SK-N-SH (cell line): ENCODE results near the gene MEGF6. TPM values are rescaled to one million over a fixed set of nuclear protein-coding genes. Genes with fewer than 3 reads are reported as not detected.

ENCODE experiments used
- CTCF ChIA-PET: fragments of 300-600, 350-600 bp; formaldehyde crosslinking; extraction: SDS; loops from one replicate; lab custom pipeline; 2021; lab: Yijun Ruan, JAX
- POLR2A ChIA-PET: fragments of 350-600 bp; sonication (Branson Sonifier 250); formaldehyde crosslinking; extraction: SDS; loops from one replicate; lab custom pipeline; 2020; ENCODE audit warnings: antibody characterized with exemption, inconsistent platforms; lab: Yijun Ruan, JAX
- DNase-seq: peaks from one replicate; pipeline ENCODE4 v3.0.0; 2012
- H2AFZ ChIP-seq: fragments of 200-600 bp; sonication (generic); 2 replicates; pipeline ENCODE4 v1.8.1; 2016; ENCODE audit warnings: antibody characterized with exemption, mild to moderate bottlenecking, low read depth
- H3F3A ChIP-seq: fragments of 200-600 bp; sonication (generic); replicated peaks from 2 replicates; pipeline ENCODE3; 2016; ENCODE audit warnings: antibody characterized with exemption, mild to moderate bottlenecking; ENCODE audit not compliant: insufficient read depth
- H3K27ac ChIP-seq, 2 experiments: fragments of 200-500 bp in 1 of 2; fragments of 200-600 bp in 1 of 2; sonication (Bioruptor generic) in 1 of 2; sonication (generic), shearing (Covaris generic) in 1 of 2; 2 replicates each; pipeline versions ENCODE4 v1.5.1 to v1.6.1; 2014 to 2016; ENCODE audit warnings: low read depth in 2 of 2, inconsistent platforms in 1 of 2, low read length in 1 of 2, mild to moderate bottlenecking in 1 of 2, mixed read lengths in 1 of 2
- H3K27me3 ChIP-seq: fragments of 200-600 bp; sonication (generic), shearing (Covaris generic); 2 replicates; pipeline ENCODE4 v1.6.1; 2016; ENCODE audit warnings: mixed run types; ENCODE audit not compliant: insufficient read depth
- H3K36me3 ChIP-seq, 2 experiments: fragments of 200-500 bp in 1 of 2; fragments of 200-600 bp in 1 of 2; sonication (Bioruptor generic) in 1 of 2; sonication (generic) in 1 of 2; replicated peaks in 1 of 2; 2 replicates each; pipeline versions ENCODE3 to v1.5.1; 2014 to 2016; ENCODE audit warnings: low read length in 1 of 2, mild to moderate bottlenecking in 1 of 2; ENCODE audit not compliant: insufficient read depth in 2 of 2, control insufficient read depth in 1 of 2
- H3K4me1 ChIP-seq, 2 experiments: fragments of 200-500 bp in 1 of 2; fragments of 200-600 bp in 1 of 2; sonication (Bioruptor generic) in 1 of 2; sonication (generic), shearing (Covaris generic) in 1 of 2; 2 replicates each; pipeline versions ENCODE4 v1.5.1 to v1.6.1; 2014 to 2016; ENCODE audit warnings: low read depth in 1 of 2, low read length in 1 of 2, mixed run types in 1 of 2; ENCODE audit not compliant: insufficient read depth in 2 of 2, control insufficient read depth in 1 of 2
- H3K4me2 ChIP-seq: fragments of 200-600 bp; sonication (generic), shearing (Covaris generic); 2 replicates; pipeline ENCODE4 v1.6.1; 2017; ENCODE audit warnings: mixed run types
- H3K4me3 ChIP-seq, 2 experiments: fragments of 200-500 bp in 1 of 2; fragments of 200-600 bp in 1 of 2; sonication (Bioruptor generic) in 1 of 2; sonication (generic), shearing (Covaris generic) in 1 of 2; 2 replicates each; pipeline versions ENCODE4 v1.5.1 to v1.8.1; 2014 to 2016; ENCODE audit warnings: low read depth in 2 of 2, inconsistent platforms in 1 of 2, low read length in 1 of 2, mild to moderate bottlenecking in 1 of 2, mixed read lengths in 1 of 2, moderate library complexity in 1 of 2
- H3K79me2 ChIP-seq: fragments of 200-600 bp; sonication (generic); 2 replicates; pipeline ENCODE4 v1.8.1; 2017; ENCODE audit warnings: mild to moderate bottlenecking; ENCODE audit not compliant: insufficient read depth
- H3K9ac ChIP-seq: fragments of 200-600 bp; sonication (generic); 2 replicates; pipeline ENCODE4 v1.6.1; 2017; ENCODE audit warnings: mixed run types
- H3K9me2 ChIP-seq: fragments of 200-600 bp; sonication (generic); 2 replicates; pipeline ENCODE4 v1.6.1; 2017; ENCODE audit warnings: mixed run types
- H3K9me3 ChIP-seq: fragments of 200-600 bp; sonication (generic); 2 replicates; pipeline ENCODE4 v1.6.1; 2017; ENCODE audit warnings: mixed run types, mild to moderate bottlenecking, moderate library complexity
- H4K20me1 ChIP-seq: fragments of 200-600 bp; sonication (generic); 2 replicates; pipeline ENCODE4 v1.6.1; 2017; ENCODE audit warnings: mild to moderate bottlenecking, mixed run types; ENCODE audit not compliant: insufficient read depth
- ELF1 ChIP-seq: IDR thresholded peaks from 2 replicates; pipeline ENCODE4 v1.4.0; 2012
- EZH2phosphoT487 ChIP-seq: fragments of 200-600 bp; sonication (generic); IDR thresholded peaks from 2 replicates; pipeline ENCODE4 v1.6.1; 2017; ENCODE audit warnings: low read depth, mixed run types, mild to moderate bottlenecking, antibody characterized with exemption, moderate library complexity, borderline replicate concordance
- FOSL2 ChIP-seq: IDR thresholded peaks from 2 replicates; pipeline ENCODE4 v1.4.0; 2012; ENCODE audit warnings: low read depth, mild to moderate bottlenecking, moderate library complexity, borderline replicate concordance
- MEF2A ChIP-seq: IDR thresholded peaks from 2 replicates; pipeline ENCODE4 v1.4.0; 2012; ENCODE audit warnings: low read depth, borderline replicate concordance
- MXI1 ChIP-seq: IDR thresholded peaks from 2 replicates; pipeline ENCODE4 v1.6.1; 2012; ENCODE audit warnings: mild to moderate bottlenecking, low read depth, low read length, improper control_type of control experiment
- NRF1 ChIP-seq: IDR thresholded peaks from 2 replicates; pipeline ENCODE4 v1.6.1; 2012; ENCODE audit warnings: low read depth, mild to moderate bottlenecking, low read length
- POLR2AphosphoS5 ChIP-seq: IDR thresholded peaks from 2 replicates; pipeline ENCODE4 v1.6.1; 2012; ENCODE audit warnings: low read depth, low read length
- RCOR1 ChIP-seq: fragments of 150-350 bp; IDR thresholded peaks from 2 replicates; pipeline ENCODE4 v1.6.1; 2017; ENCODE audit warnings: antibody characterized with exemption, low read length
- TEAD4 ChIP-seq: IDR thresholded peaks from 2 replicates; pipeline ENCODE4 v1.4.0; 2012; ENCODE audit warnings: mild to moderate bottlenecking, borderline replicate concordance; ENCODE audit not compliant: insufficient read depth
- YY1 ChIP-seq: IDR thresholded peaks from 2 replicates; pipeline ENCODE4 v1.4.0; 2012; ENCODE audit warnings: low read depth, mild to moderate bottlenecking
- WGBS: methylation state at CpG from one replicate; pipeline ENCODE4 v1.1.6; 2017; ENCODE audit warnings: low lambda C conversion rate; 5-methylcytosine and 5-hydroxymethylcytosine counted together
- polyA plus RNA-seq, 3 experiments: library from polyadenylated mRNA; depleted of rRNA; stranded (reverse); fragments of >200 nt; gene quantifications; 2 replicates each; pipeline ENCODE4 v1.2.3, GENCODE V29; 2012
- TF ChIP-seq, protein P1 (sequence below): IDR thresholded peaks from 2 replicates; pipeline ENCODE4 v1.4.0; 2012; ENCODE audit warnings: low read depth
- TF ChIP-seq, protein P2 (sequence below): IDR thresholded peaks from 2 replicates; pipeline ENCODE4; 2012
- TF ChIP-seq, protein P3 (sequence below): IDR thresholded peaks from 2 replicates; pipeline ENCODE4 v1.4.0; 2012; ENCODE audit warnings: low read depth, borderline replicate concordance
- TF ChIP-seq, protein P4 (sequence below): fragments of 150-350 bp; IDR thresholded peaks from 2 replicates; pipeline ENCODE4 v1.6.1; 2017; ENCODE audit warnings: antibody characterized with exemption, low read length, low read depth, borderline replicate concordance

The MEGF6 gene
- polyA plus RNA-seq, 1 of the 3 experiments (the other 2 are of a cell fraction): 7.6 TPM

DNA sequence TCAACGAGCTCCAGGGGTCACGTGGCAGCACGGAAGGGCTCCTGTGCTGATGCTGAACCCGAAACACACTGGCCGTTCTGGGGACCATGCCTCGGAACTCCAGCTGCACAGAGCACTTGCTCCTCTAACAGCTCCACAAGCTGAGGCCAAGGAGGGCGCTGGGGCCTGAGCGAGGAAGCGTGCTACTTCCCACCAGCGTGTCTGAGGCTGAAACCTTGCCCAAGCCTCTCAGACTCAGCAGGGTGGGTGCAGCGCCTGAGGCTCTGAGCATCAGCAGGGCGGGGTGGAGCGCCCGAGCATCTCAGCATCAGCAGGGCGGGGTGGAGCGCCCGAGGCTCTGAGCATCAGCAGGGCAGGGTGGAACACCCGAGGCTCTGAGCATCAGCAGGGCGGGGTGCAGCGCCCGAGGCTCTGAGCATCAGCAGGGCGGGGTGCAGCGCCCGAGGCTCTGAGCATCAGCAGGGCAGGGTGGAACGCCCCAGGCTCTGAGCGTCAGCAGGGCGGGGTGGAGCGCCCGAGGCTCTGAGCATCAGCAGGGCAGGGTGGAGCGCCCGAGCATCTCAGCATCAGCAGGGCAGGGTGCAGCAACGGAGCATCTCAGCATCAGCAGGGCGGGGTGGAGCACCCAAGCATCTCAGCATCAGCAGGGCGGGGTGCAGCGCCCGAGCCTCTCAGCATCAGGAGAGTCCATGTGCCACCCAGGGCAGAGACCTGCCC lies 29.0 kb upstream of the MEGF6 start:
- TF ChIP-seq POLR2AphosphoS5 (no peak), RCOR1 (no peak), MXI1 (no peak), TEAD4 (no peak)
- TF ChIP-seq, protein P1, sequence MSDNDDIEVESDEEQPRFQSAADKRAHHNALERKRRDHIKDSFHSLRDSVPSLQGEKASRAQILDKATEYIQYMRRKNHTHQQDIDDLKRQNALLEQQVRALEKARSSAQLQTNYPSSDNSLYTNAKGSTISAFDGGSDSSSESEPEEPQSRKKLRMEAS: no peak
- 93% methylated on average over 17 of the region's 36 CpGs for WGBS
- H3K9me2 ChIP-seq: no peaks in the 10 kb centered on the region
- H3K4me3 ChIP-seq: no peak overlapping the region
- no peak for DNase-seq
- no peak overlapping the region for H3K4me2 ChIP-seq
- H4K20me1 ChIP-seq: no peaks in the 10 kb centered on the region
- peaks cover 4 to 71% of the 10 kb centered on the region in 2 experiments for H3K36me3 ChIP-seq
- CTCF ChIA-PET: no interaction called here
- no peak overlapping the region for H3K27ac ChIP-seq
- H3K4me1 ChIP-seq: no peaks in the 10 kb centered on the region
- no peaks in the 10 kb centered on the region for H3K79me2 ChIP-seq
- H3K27me3 ChIP-seq: no peaks in the 10 kb centered on the region
- H3K9me3 ChIP-seq: no peaks in the 10 kb centered on the region
- no peak overlapping the region for H3K9ac ChIP-seq
- POLR2A ChIA-PET: interaction anchor here (0.9 kb wide), 1 partner anchor 11 kb away, joined by 3 read pairs; no protein-coding TSS in a partner anchor
- H2AFZ ChIP-seq: no peak overlapping the region
- no peaks in the 10 kb centered on the region for H3F3A ChIP-seq

DNA sequence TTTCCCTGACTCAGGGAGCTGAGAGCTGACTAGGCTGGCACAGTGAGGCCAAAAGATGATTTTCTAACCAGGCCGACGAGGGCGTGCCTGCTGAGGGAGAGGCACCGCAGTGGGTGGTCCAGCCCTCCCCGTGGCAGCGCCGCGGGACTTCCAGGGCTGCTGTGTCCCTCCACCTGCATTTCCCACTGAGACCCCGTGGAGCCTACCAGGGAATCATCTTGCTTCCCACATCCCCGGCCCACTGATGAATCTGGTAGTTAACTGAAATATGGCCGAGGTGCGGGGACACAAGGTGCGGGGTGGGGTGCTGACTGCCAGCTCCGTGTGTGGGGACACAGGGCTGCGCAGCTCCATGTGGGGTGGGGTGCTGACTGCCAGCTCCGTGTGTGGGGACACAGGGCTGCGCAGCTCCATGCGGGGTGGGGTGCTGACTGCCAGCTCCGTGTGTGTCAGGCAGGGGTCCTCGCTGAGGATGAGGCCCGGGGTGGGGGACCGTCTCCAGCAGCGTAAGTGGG lies 28.1 kb upstream of the MEGF6 start:
- Histone ChIP-seq H3K36me3 (peaks cover 4 to 71% of the 10 kb centered on the region in 2 experiments), H3K4me3 (no peak overlapping the region), H3K9me2 (no peaks in the 10 kb centered on the region), H2AFZ (no peak overlapping the region), H3F3A (no peaks in the 10 kb centered on the region), H3K9ac (no peak overlapping the region), H3K4me2 (no peak overlapping the region), H3K27ac (no peak overlapping the region), H3K27me3 (no peaks in the 10 kb centered on the region), H3K4me1 (no peaks in the 10 kb centered on the region), H3K79me2 (no peaks in the 10 kb centered on the region), H3K9me3 (no peaks in the 10 kb centered on the region), H4K20me1 (no peaks in the 10 kb centered on the region)
- DNase-seq: no peak
- TF ChIP-seq, protein P2, sequence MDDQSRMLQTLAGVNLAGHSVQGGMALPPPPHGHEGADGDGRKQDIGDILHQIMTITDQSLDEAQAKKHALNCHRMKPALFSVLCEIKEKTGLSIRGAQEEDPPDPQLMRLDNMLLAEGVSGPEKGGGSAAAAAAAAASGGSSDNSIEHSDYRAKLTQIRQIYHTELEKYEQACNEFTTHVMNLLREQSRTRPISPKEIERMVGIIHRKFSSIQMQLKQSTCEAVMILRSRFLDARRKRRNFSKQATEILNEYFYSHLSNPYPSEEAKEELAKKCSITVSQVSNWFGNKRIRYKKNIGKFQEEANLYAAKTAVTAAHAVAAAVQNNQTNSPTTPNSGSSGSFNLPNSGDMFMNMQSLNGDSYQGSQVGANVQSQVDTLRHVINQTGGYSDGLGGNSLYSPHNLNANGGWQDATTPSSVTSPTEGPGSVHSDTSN: no peak
- TF ChIP-seq ELF1 (no peak), MEF2A (no peak), EZH2phosphoT487 (no peak), NRF1 (no peak), YY1 (no peak), FOSL2 (no peak)
- TF ChIP-seq, protein P3, sequence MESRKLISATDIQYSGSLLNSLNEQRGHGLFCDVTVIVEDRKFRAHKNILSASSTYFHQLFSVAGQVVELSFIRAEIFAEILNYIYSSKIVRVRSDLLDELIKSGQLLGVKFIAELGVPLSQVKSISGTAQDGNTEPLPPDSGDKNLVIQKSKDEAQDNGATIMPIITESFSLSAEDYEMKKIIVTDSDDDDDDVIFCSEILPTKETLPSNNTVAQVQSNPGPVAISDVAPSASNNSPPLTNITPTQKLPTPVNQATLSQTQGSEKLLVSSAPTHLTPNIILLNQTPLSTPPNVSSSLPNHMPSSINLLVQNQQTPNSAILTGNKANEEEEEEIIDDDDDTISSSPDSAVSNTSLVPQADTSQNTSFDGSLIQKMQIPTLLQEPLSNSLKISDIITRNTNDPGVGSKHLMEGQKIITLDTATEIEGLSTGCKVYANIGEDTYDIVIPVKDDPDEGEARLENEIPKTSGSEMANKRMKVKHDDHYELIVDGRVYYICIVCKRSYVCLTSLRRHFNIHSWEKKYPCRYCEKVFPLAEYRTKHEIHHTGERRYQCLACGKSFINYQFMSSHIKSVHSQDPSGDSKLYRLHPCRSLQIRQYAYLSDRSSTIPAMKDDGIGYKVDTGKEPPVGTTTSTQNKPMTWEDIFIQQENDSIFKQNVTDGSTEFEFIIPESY: no peak
- TF ChIP-seq, protein P4, sequence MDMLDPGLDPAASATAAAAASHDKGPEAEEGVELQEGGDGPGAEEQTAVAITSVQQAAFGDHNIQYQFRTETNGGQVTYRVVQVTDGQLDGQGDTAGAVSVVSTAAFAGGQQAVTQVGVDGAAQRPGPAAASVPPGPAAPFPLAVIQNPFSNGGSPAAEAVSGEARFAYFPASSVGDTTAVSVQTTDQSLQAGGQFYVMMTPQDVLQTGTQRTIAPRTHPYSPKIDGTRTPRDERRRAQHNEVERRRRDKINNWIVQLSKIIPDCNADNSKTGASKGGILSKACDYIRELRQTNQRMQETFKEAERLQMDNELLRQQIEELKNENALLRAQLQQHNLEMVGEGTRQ: no peak
- 100% methylated on average over 3 of the region's 23 CpGs for WGBS
- CTCF ChIA-PET: no interaction called here
- POLR2A ChIA-PET: interaction anchor here (0.9 to 2.0 kb wide), 2 partner anchors 10 to 11 kb away, joined by 3 to 5 read pairs; no protein-coding TSS in a partner anchor
